ENCODE data around the gene KRT3.

- TF ChIP-seq CTCF (IDR thresholded peaks at IDR 0.05; ENCODE audit: low read depth, low read length, poor library complexity, severe bottlenecking), result no peak
- TF ChIP-seq EZH2phosphoT487 (IDR thresholded peaks at IDR 0.05; ENCODE audit: borderline replicate concordance, low read length), result no peak
Measured at GRCh38 chr12:52806821-52807543, 11.1 kb upstream of the KRT3 start.

Data from DOHH2 (cell line).